HG02623 (cell line): ENCODE data around the gene ATOSA.
A peak's percentile ranks its signal among the peaks of the same experiment; 100 is the strongest.

Source experiments
- ATAC-seq: cut with Tn5 transposase; IDR thresholded peaks from one replicate; pipeline ENCODE4 v1.9.1; 2021; ENCODE audit warnings: moderate library complexity; ENCODE audit not compliant: unreplicated experiment

The ATOSA gene

DNA sequence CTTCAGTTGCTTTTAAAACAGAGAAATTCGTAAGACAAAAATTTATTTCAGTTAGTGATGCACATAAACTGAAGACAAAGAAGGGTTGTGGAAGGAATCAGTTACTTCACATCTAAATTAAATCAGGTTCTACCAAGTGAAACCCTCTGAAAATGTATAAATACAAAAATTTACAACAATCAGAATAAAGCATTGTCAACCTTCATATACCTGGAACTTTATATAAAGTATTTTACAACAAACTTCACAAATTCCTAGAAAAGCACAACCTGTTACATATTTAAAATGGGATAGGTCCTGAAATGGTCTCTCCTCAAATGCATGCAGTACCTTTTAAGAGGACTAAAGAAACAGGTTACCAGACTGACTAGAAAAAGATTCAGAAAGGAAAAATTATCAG lies 26.9 kb downstream of the ATOSA start:
- no peak for ATAC-seq

- peak; percentile 67 for ATAC-seq
Measured at GRCh38 chr15:52651868-52652267, 27.3 kb downstream of the ATOSA start.

GRCh38 chr15:52651114-52651513 lies 28.1 kb downstream of the ATOSA start:
- no peak for ATAC-seq

GRCh38 chr15:52649686-52650085 lies 29.5 kb downstream of the ATOSA start:
- ATAC-seq: no peak

GRCh38 chr15:52645916-52646315 lies 33.3 kb downstream of the ATOSA start:
- no peak for ATAC-seq

DNA sequence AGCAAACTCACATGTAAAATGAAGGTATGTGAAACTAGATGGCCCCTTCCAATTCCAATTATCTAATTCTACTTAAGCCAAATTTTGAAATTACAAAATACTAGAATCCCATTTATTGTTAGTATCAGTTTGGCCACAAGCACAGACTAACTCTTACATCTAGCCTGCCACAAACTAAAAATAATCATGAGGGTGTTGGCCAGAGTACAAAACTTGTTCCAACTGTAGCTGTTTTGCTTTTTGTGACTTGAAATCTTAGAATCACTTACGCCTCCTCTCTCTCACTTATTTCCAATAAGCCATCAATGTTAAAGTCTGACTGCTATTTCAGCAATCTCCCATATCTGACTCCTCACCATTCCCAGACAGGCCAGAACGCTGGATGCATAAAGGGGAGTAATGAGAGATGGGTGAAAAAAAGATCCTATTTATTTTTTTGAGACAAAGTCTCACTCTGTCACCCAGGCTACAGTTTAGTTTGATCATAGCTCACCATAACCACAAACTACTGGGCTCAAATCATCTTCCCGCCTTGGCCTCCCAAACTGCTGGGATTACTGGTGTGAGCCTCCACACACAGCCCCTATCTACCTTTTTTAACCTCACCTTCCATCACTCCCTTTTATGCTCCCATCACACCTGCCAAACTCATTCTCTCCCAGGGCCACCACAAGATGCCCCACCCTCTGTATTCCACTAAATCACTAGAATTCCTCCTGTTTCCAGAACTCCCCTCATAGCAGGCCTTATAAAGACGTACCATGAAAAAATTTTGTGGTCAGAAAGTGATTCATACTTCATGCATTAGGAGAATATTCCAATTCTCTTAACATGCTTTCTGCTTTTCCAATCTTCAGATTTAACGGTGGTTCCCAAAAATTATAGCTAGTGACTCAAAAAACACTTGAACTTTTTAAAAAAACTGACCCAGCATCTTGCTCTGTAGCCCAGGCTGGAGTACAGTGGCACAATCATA lies 36.5 kb downstream of the ATOSA start:
- no peak for ATAC-seq

- ATAC-seq: no peak
Measured at GRCh38 chr15:52636459-52636858, 42.7 kb downstream of the ATOSA start.

DNA sequence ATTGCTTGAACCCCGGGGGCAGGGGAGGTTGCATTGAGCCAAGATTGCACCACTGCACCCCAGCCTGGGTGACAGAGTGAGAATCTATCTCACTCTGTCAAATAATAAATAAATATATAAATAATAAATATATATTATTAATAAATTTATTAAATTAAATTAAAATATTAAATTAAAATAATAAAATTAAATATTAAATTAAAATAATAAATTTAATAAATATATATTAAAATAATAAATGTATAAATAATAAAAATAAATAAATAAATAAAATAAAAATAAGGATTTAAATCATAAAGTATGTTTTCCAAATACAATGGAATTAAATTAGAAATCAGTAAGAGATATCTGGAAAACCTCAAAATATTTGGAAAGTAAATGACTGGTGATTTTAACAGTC lies 43.3 kb downstream of the ATOSA start:
- no peak for ATAC-seq
